ENCODE results near the gene MVP.
A peak's percentile ranks its signal among the peaks of the same experiment; 100 is the strongest.

DNA sequence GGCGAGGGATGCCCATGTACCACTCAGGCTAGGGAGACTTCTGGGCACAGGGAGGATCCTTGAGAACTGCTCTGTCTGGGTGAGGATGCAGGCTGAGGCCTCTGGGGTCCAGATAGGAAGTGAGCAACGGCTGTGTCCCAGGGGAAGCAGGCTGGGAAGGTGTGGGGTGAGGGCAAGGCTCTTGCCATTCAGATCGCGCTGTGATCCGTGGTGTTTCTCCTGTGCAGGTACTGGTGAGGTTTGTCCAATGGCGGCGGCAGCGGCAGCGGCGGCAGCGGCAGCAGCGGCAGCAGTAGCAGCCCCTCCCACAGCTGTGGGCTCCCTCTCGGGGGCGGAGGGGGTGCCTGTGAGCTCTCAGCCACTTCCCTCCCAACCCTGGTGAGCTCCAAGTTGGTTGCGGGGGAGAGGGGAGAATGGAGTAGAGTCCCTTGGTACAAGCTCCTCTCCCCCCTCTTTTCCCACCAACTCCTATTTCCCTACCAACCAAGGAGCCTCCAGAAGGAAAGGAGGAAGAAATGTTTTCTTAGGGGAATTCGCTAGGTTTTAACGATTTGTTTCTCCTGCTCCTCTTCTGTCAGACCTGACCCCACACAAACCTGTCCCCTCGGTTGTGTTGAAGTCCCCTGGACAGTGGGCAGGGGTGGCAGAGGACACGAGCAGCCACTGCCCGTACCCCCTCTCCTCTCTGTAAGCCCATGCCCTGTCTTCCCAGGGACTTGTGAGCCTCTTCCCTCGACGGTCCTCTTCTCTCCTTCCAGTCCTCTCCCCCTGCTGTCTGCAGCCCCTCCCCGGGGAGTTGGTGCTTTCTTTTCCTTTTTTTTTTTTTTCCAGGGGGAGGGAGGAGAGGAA lies 10.2 kb upstream of the MVP start:
- peak; percentile 45; the same call in 1 of the 2 replicates for TF ChIP-seq POLR2AphosphoS5 (IDR thresholded peaks at IDR 0.05; ENCODE audit: borderline replicate concordance, low read depth, low read length)
- TF ChIP-seq EZH2 (IDR thresholded peaks at IDR 0.05), result no peak

Data from SK-N-MC (cell line).